Coronary artery (tissue), 2 donors: ENCODE data around the gene GAD2.
A peak's percentile ranks its signal among the peaks of the same experiment; 100 is the strongest.

ENCODE experiments used
- DNase-seq: peaks from one replicate; pipeline ENCODE4 v3.0.0-alpha.2; 2017; ENCODE audit warnings: low spot score
- H3K27ac ChIP-seq, 2 donors: fragments of 200-600 bp; sonication (generic); one replicate each; pipeline ENCODE4 v1.5.1; 2016 to 2019
- H3K4me3 ChIP-seq: fragments of 200-600 bp; sonication (generic); 2 replicates; pipeline ENCODE4 v1.5.1; 2016; ENCODE audit warnings: mild to moderate bottlenecking, moderate library complexity
- TF ChIP-seq, protein P1 (sequence below): fragments of 200-600 bp; sonication (generic); IDR thresholded peaks from one replicate; pipeline ENCODE4 v1.5.1; 2019; ENCODE audit warnings: antibody characterized with exemption

The GAD2 gene

DNA sequence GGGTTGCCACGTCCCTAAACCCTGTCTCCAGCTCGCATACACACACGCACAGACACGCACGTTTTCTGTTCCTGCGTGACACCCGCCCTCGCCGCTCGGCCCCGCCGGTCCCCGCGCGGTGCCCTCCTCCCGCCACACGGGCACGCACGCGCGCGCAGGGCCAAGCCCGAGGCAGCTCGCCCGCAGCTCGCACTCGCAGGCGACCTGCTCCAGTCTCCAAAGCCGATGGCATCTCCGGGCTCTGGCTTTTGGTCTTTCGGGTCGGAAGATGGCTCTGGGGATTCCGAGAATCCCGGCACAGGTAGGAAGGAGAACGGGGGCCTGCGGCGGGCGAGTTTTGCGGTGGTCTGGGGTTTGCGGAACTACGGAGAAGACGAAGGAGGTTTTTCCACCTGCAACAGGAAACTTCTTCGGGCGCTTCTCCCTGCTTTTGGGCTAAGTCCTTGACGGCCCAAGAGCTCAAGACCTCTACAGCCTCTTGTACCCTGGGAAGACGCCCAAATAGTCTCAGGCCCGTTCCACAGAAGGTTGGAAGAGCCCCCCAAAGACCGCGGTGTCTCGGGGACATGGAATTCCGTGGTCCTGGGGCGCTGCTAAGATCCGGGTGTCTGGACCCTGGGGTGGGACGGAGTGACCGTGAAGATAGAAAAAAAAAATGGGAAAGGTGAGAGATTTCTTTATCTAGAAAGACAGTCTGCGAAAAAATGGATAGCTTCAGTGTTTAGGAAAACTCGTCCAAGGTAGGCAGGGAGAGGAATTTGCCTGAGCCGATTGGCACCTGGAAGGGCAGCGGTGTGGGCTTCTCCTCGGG, at the start of gene GAD2:
GAD2 (plus strand) TSS at position 190 of the 811 bp plus-strand sequence; CDS start at position 226, 36 bp downstream.
- TF ChIP-seq, protein P1, sequence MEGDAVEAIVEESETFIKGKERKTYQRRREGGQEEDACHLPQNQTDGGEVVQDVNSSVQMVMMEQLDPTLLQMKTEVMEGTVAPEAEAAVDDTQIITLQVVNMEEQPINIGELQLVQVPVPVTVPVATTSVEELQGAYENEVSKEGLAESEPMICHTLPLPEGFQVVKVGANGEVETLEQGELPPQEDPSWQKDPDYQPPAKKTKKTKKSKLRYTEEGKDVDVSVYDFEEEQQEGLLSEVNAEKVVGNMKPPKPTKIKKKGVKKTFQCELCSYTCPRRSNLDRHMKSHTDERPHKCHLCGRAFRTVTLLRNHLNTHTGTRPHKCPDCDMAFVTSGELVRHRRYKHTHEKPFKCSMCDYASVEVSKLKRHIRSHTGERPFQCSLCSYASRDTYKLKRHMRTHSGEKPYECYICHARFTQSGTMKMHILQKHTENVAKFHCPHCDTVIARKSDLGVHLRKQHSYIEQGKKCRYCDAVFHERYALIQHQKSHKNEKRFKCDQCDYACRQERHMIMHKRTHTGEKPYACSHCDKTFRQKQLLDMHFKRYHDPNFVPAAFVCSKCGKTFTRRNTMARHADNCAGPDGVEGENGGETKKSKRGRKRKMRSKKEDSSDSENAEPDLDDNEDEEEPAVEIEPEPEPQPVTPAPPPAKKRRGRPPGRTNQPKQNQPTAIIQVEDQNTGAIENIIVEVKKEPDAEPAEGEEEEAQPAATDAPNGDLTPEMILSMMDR: no peak
- no peak within 1 kb of the TSS for H3K27ac ChIP-seq
- H3K4me3 ChIP-seq: peak within 1 kb of the TSS; percentile 55
- DNase-seq: no peak

DNA sequence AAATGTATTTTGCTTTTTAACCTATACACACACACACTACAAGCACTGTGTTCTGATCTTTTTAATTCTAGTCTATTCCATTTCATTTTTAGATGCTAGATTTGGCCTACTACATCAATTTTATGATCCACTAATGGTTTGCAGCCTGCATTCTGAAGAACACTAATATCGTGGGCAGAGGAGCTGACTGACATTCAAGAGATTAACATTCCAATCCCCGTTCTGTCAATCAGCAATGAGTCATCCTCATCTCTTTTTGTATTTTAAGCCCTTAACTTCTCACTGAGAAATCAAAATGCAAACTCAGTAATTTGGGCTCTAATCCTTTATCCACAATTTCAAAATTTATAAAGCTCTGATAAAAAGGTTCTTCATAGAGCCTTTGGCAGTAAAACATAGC, 47.1 kb upstream of the GAD2 start:
- Histone ChIP-seq H3K27ac (no peak overlapping the region), H3K4me3 (no peak overlapping the region)
- TF ChIP-seq, protein P1: no peak
- no peak for DNase-seq

DNA sequence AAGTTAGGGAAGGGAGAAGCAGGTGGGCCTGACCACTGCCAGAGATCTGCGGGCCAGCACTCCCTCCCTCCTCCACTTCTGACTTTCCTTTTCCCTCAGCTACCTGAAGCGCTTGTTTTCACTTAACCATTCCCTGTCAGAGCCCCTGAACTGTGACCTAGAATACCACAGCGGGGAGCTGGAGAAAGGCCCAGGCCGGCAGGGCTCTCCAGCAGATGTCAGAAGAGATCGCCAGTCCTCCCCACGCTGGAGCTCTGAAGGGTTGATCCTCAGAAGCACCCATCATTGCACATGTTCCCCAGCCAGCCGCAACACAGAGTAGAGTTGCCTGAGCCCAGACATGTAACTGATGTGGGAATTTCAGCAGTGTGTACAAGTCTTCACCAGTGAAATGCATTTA, 44.4 kb upstream of the GAD2 start:
- TF ChIP-seq, protein P1: no peak
- Histone ChIP-seq H3K27ac (no peak overlapping the region), H3K4me3 (no peak overlapping the region)
- no peak for DNase-seq

DNA sequence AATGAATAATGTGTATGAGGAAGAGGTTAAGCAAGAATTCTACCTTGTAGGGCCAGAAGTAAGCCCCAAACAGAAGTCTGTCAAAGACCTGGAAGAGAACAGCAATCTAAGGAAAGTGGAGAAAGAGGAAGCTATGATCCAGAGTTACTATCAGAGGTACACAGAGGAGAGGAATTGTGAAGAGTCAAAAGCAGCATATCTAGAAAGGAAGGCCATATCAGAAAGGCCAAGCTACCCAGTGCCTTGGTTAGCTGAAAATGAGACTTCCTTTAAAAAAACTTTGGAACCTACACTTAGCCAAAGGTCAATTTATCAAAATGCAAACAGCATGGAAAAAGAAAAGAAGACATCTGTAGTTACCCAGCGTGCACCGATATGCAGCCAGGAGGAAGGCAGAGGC, 42.7 kb upstream of the GAD2 start:
- DNase-seq: no peak

DNA sequence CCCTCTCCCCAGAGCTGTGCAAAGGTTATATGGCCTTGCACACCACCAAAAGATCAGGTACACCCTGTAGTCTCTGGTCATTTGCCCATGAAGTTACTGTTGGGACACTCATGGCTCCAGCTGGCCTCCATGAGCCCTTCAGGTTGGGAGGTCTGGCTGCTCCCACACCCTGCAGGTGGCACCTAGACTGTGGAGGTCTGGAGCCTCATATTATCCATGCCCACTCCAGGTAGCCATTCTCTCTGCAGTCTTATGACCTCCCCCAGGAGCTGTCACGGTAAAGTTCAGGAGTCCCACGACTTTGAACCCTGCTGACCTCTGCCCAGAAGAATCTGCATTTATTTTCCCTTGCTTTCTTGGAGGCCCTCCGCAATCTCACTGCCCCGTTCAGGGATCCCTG, 39.2 kb upstream of the GAD2 start:
- Histone ChIP-seq H3K4me3 (no peak overlapping the region), H3K27ac (no peak overlapping the region)
- no peak for DNase-seq
- TF ChIP-seq, protein P1: no peak

More for the DNA sequence above, 42.7 kb upstream of the GAD2 start:
- Histone ChIP-seq H3K27ac (no peak overlapping the region), H3K4me3 (no peak overlapping the region)
- TF ChIP-seq, protein P1: no peak

DNA sequence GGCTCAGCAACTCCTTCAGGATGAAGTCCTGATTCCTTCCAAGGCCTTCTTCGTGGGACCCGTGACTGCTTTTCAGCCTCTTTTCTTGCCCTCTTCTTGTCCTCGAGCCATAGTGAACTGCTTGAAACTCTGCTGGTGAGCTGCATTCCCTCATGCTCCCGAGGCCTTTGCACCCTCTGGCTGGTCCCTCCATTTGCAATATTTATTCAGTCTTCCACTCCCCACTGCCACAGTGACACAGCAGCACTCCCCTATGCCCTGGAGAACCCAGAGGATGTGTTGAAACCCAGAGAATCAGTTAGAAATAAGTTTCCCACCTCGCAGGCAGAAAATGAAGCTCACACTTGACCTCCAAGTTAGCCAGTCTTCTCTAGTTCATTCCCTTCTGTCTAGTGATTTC, 22.3 kb upstream of the GAD2 start:
- Histone ChIP-seq H3K4me3 (no peak overlapping the region), H3K27ac (no peak overlapping the region)
- TF ChIP-seq, protein P1: no peak
- DNase-seq: no peak

DNA sequence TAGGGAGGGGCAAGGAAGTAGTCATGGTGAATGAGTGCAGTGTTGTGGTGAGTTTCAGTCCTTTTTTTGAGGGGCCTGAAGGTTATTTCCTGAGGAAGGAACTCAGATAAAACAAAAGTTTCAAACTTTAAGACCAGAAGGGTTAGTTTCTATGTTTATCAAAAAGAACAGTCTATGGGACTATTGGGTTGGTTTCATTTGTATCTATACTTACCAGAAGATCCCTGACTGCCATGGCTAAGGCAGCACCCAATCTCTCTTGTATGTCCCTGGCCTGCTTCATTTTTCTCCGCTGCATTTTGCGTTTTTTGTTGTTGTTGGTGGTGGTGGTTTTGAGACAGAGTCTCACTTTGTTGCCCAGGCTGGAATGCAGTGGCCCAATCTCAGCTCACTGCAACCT, 19.3 kb upstream of the GAD2 start:
- TF ChIP-seq, protein P1: no peak
- no peak for DNase-seq
- no peak overlapping the region for H3K4me3 ChIP-seq
- no peak overlapping the region for H3K27ac ChIP-seq
